Skin epidermis (tissue), 12 donors: ENCODE results near the gene GGNBP2.
"Not testable (repeated sequence)": the region's sequence is repeated elsewhere in the genome, so short reads cannot be mapped to it uniquely, and the experiment has no call there.

Experiments
- H3K27ac ChIP-seq, 21 experiments: fragments of 200-600 bp; sonication (generic) in 11 of 21; one replicate each; pipeline ENCODE4 v1.5.0; 2020; ENCODE audit warnings: mild to moderate bottlenecking in 3 of 21, inconsistent platforms in 2 of 21, moderate library complexity in 2 of 21
- H3K4me3 ChIP-seq, 7 experiments: fragments of 200-600 bp; sonication (generic) in 2 of 7; one replicate each; pipeline ENCODE4 v1.5.0; 2020; ENCODE audit warnings: inconsistent platforms in 2 of 7, mild to moderate bottlenecking in 2 of 7, moderate library complexity in 1 of 7

Gene GGNBP2

DNA sequence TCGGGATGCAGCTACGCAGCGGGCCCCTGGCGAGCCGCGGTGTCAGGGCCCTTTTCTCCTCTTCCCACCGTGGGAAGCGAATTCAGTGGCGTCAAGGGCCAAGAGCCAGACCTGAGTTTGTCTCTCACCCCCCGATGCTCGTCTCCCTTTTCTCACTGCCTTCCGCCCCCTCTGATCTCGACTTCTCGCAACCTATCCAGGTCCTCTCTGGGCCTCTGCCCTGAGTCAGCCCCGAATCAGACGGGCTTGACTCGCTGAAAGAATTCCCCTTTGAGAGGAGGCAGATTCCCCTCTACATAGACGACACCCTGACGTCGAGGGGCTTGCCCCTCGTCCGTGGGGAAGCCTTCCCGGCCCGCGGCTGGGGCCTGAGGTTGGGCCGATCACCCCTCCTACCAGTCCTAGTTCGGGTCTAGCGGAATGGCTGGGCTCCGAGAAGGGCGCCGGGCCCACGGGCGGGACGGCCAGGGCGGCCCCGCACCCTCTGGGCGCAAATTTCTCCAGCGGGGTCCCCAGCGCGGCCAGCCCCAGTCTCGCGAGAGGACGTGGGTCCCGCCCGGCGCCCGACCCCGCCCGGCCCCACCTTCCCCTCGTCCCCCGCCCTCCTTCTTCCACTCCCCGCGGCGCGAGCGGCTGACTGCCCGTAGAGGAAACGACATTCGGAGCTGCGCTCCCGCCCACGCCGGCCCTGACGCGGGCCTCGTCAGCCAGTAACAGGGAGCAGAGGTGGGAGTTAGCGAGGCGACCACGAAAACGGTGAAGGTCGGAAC, at the start of gene GGNBP2:
TSS of gene GGNBP2 (plus strand) at position 613 of the 770 bp plus-strand sequence. CDS start 806 bp downstream, outside the sequence.
- H3K27ac ChIP-seq: peak within 1 kb of the TSS; percentile 95 to 100 (median 99)
- H3K4me3 ChIP-seq: peak within 1 kb of the TSS; percentile 75 to 99 (median 93)

DNA sequence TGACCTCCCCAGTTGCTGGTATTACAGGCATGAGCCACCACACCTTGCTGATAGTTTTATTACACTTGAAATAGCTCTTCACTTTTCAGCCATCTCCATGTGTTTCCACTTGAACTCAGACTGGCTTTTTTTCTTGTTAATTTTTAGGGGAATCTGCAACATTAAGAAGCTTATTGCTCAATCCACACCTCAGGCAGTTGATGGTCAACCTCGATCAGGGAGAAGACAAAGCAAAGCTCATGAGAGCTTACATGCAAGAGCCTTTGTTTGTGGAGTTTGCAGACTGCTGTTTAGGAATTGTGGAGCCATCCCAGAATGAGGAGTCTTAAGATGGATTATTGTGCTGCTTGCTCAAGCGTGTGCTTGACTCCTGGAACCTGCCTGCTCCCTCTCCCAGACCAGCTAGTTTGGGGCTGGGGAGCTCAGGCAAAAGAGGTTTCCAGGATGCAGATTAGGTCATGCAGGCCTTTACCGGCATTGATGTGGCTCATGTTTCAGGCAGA, 49.6 kb upstream of the GGNBP2 start:
- Histone ChIP-seq H3K27ac (no peak overlapping the region), H3K4me3 (no peak overlapping the region)

DNA sequence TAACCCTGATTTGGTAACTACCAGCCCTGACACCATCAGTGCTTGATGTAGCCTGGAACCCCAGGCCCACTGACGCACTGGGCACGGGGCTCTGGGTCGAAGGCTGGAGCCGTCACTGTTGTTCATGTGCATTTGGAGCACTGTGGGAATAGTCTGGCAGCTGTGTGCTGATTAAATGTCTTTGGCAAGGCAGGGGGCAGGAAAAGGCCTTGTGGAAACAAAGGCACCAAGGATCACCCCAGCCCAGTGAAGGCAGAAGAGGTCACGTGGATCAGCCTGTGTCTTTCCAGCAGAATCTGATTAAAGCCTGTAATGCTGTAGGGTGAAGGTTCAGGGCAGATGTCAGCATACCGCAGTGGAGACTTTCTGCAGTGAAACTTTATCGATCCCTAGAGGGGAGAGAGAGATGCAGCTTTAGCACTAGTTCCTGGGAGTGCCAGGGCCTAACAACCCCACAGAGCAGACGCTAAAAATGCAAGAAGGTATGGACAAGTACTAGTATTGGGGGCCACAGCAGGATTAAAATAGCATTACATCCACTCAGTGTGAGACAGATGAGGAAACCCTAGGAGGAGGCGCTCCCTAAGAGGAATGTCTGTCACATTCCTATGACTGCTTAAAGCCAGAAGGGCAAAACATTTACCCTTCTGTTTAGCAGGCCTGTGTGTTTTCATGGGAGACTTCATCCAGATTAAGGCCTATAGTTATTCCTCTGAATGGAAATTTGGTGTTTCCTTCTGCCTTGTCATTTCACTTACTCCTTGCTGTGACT, 48.5 kb upstream of the GGNBP2 start:
- H3K4me3 ChIP-seq: no peak overlapping the region
- H3K27ac ChIP-seq: no peak overlapping the region

- Histone ChIP-seq H3K4me3 (no peak overlapping the region), H3K27ac (no peak overlapping the region)
These were observed 46.6 kb upstream of the GGNBP2 start for GRCh38 chr17:36498155-36498554.

DNA sequence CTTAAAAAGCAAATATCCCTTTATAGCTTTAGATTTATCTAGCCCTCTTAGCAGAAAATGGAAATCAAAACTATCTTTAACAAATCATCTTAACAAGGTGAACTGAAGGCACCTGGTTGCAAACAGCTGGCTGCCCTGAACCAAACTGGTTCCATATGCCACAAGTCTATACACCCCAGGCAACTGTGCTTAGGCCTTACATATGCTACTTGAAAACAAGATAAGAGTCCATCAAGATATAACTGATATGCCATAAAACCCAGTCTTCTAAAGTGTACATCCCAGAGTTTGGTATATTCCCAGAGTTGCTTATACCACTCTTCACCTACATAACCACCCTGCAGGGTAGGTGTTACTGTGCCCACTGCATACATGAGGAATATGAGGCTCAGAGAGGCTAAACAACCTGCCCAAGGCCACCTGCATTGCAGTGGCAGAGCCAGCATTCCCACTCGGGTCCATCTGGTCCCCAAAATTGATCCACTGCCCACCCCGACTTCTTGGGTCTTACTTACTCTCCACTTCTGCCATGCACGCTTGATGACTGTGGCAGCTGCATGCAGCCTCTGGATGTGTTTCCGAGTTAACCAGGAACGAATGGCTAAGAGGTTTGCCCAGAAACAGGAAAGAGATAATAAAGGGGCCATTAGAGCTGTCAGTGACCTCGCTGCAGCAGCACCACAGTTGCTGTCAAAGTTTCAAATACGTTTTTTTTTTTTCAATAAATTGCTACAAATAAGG, 46.0 kb upstream of the GGNBP2 start:
- no peak overlapping the region for H3K27ac ChIP-seq
- no peak overlapping the region for H3K4me3 ChIP-seq

GRCh38 chr17:36500745-36501225, 43.9 kb upstream of the GGNBP2 start:
- H3K27ac ChIP-seq: no peak overlapping the region
- no peak overlapping the region for H3K4me3 ChIP-seq

GRCh38 chr17:36501351-36501750, 43.4 kb upstream of the GGNBP2 start:
- no peak overlapping the region for H3K27ac ChIP-seq

GRCh38 chr17:36501963-36502362, 42.8 kb upstream of the GGNBP2 start:
- H3K27ac ChIP-seq: no peak overlapping the region
- H3K4me3 ChIP-seq: no peak overlapping the region

More at GRCh38 chr17:36501351-36501750, 43.4 kb upstream of the GGNBP2 start:
- H3K4me3 ChIP-seq: no peak overlapping the region

DNA sequence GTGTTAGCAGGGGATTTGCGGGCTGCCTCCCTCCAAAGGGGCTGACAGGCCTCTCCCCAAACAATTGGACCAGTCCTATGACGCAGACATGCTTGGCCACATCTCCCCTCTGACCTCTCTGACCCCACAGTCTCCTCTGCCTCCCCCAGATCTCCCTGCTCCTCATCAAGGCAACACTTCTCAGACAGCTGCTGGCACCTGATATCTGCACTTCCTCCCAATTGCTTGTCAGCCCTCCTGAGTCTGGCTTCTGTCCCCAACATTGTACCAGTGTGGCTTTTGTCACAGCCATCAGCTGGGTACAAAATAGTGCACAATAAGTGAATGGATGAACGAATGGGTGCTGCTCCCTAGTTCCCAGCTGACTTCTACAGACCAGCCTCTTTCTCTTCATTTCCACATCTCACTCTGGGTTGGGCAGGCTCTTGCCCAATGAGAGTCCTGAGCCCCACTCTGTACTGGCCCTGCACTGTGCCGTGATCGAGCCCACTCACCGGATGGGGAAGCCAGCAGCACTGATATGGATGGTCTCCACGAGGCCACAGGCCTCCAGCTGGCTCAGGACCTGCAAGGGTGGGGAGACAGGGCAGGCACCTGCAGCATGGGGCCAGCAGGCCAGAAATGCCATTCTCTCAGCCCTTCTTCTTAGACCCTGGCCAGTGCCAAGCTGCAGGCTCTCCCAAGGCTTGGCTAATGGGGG, 41.1 kb upstream of the GGNBP2 start:
- Histone ChIP-seq H3K4me3 (no peak overlapping the region), H3K27ac (no peak overlapping the region)

DNA sequence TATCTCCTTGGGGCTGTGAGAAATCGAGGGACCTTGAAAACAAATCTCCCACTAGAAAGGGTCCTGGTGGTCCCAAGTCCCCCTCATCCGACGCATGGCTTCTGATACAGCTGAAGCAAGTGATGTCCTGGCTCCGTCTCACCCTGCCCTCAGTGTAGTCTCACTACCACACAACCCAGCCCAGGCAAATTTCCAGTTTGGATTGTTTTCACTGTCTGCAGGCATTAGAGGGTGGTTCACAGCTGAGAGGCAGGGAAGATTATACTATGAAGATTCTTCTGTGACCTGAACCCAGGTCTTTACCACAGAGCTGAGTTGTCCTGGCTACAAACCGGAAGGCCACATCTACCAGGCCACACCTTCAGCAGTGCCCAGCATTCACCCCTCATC, 40.6 kb upstream of the GGNBP2 start:
- Histone ChIP-seq H3K4me3 (no peak overlapping the region), H3K27ac (no peak overlapping the region)

DNA sequence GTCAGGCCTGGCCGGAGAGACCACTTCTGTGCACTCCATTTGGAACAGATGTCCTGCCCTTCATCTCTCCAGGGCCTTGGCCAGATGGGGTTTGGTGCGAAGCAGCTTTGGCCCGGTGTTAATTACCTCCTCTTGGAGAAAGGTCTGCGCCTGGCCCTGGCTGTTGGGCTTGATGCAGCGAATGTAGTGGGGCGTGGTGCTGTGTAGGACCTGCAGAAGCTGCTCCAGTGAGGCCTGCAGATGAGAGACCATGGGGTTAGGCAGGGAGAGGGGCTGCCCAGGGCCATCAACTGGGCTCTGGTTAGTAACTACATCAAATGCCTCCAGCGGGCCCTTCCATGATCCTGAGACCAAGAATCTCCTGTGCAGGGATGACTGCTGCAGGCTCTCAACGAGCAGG, 39.5 kb upstream of the GGNBP2 start:
- H3K4me3 ChIP-seq: no peak overlapping the region

GRCh38 chr17:36506249-36506826, 38.4 kb upstream of the GGNBP2 start:
- Histone ChIP-seq H3K27ac (no peak overlapping the region), H3K4me3 (no peak overlapping the region)

More for the DNA sequence above, 39.5 kb upstream of the GGNBP2 start:
- no peak overlapping the region for H3K27ac ChIP-seq

- Histone ChIP-seq H3K27ac (no peak overlapping the region), H3K4me3 (no peak overlapping the region)
These were observed 37.9 kb upstream of the GGNBP2 start for GRCh38 chr17:36506831-36507230.

- no peak overlapping the region for H3K4me3 ChIP-seq
- no peak overlapping the region for H3K27ac ChIP-seq
These were observed 37.5 kb upstream of the GGNBP2 start for GRCh38 chr17:36507266-36507665.

- not testable (repeated sequence) for H3K27ac ChIP-seq, H3K4me3 ChIP-seq
These were observed 36.3 kb upstream of the GGNBP2 start for GRCh38 chr17:36508439-36508838.

DNA sequence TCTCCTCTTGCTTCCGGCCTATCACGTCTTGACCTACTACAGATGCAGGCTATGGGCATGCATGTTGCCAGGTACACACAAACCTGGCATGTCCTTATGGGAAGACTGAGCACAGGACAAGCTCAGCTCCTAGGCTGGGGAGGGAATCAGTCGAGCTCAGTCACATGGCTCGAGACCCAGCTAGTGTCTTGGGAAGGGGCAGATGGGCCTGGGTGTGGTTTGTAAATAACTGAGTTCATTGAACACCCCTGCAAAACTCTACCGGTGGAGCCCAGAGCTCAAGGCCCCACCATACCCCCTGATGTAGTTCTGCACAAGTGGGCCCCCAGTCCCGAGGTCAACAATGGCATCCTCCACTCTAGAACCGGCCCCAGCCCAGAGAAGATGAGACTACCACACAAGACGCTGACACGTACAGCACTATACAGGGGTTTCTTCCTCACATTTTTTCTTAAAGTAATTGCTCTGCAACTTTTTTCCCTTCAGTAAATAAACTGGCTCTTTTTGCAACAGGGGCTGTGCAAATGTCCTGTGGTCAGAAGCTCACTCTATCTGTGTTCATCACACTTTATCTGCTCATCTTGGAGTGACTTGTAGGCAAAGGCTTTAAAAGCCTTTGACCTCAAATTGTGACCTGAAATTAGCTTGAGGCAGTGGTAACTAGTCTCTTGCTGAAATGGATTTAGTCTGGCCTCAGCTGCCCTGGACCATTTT, 35.3 kb upstream of the GGNBP2 start:
- Histone ChIP-seq H3K4me3 (no peak overlapping the region), H3K27ac (no peak overlapping the region)

DNA sequence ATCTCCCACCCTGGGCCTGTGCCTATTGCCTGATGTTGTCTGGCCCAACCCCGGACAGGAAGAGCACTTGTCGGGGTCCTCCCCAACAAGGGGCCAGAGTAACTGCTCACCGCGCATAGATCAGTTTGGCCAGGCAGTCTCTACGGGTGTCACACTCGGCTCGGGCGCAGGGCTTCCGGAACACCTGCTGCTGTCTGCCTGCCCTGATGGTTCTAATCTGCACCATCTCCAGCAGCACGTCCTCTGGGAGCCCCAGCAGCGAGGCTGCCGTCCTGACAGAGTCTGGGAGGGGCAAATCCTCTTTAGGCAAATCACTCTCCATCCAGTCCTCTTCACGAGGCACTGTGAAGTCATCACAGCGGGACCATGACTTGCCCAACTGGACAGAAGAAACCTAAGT, 34.1 kb upstream of the GGNBP2 start:
- Histone ChIP-seq H3K27ac (no peak overlapping the region), H3K4me3 (no peak overlapping the region)

GRCh38 chr17:36511216-36511615, 33.5 kb upstream of the GGNBP2 start:
- H3K27ac ChIP-seq: no peak overlapping the region
- H3K4me3 ChIP-seq: no peak overlapping the region

DNA sequence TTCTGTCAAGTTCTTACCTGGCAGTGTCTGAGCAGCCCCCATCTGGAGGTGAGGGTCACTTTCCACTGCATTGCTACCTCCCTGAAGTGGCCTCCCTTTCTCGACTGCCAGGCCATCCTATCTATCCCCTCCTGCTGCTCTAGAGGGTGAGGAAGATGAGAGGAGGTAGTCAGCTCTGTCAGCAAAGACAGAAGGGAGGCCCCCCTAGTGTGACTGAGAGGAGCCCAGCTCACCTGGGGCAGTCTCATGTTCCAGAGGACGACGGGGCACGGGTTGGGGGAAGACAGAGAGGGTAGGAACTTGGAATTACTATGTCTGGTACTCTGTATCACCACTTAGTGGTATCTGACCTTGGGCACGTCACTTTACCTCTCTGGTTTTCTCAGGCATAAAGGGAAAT, 32.1 kb upstream of the GGNBP2 start:
- Histone ChIP-seq H3K27ac (no peak overlapping the region), H3K4me3 (no peak overlapping the region)
